Parathyroid adenoma (tissue), 2 donors: ENCODE results near the gene DLG2.

Source experiments
- H2AFZ ChIP-seq: fragments of 300-600 bp; sonication (generic); one replicate; pipeline ENCODE4 v1.7.0; 2017; ENCODE audit warnings: antibody characterized with exemption, mild to moderate bottlenecking
- H3K27ac ChIP-seq: fragments of 300-600 bp; sonication (generic); one replicate; pipeline ENCODE4 v1.7.0; 2017
- H3K27me3 ChIP-seq: fragments of 300-600 bp; sonication (generic); one replicate; pipeline ENCODE4 v1.7.0; 2017; ENCODE audit warnings: low read length; ENCODE audit not compliant: control insufficient read depth, insufficient read depth
- H3K36me3 ChIP-seq: fragments of 300-600 bp; sonication (generic); one replicate; pipeline ENCODE4 v1.7.0; 2017; ENCODE audit warnings: low read length; ENCODE audit not compliant: control insufficient read depth, insufficient read depth
- H3K4me1 ChIP-seq: fragments of 300-600 bp; sonication (generic); one replicate; pipeline ENCODE4 v1.7.0; 2017; ENCODE audit warnings: control low read depth
- H3K4me2 ChIP-seq: fragments of 300-600 bp; sonication (generic); one replicate; pipeline ENCODE4 v1.7.0; 2017; ENCODE audit warnings: low read length
- H3K4me3 ChIP-seq: fragments of 300-600 bp; sonication (generic); one replicate; pipeline ENCODE4 v1.7.0; 2017; ENCODE audit warnings: low read depth, low read length
- H3K79me2 ChIP-seq: fragments of 300-600 bp; sonication (generic); one replicate; pipeline ENCODE4 v1.7.0; 2017; ENCODE audit warnings: control low read depth
- H3K9ac ChIP-seq: fragments of 300-600 bp; sonication (generic); one replicate; pipeline ENCODE4 v1.7.0; 2017; ENCODE audit warnings: mild to moderate bottlenecking
- H3K9me3 ChIP-seq: fragments of 300-600 bp; sonication (generic); one replicate; pipeline ENCODE4 v1.7.0; 2017; ENCODE audit warnings: low read length; ENCODE audit not compliant: control insufficient read depth
- TF ChIP-seq, protein P1 (sequence below): fragments of 300-600 bp; sonication (generic); IDR thresholded peaks from one replicate; pipeline ENCODE4 v1.7.0; 2017; ENCODE audit warnings: antibody characterized with exemption, mild to moderate bottlenecking
- donor health status: primary hyperparathyroidism.

Gene DLG2

GRCh38 chr11:84871116-84871515 lies 756.0 kb downstream of the DLG2 start:
- no peak overlapping the region for H3K4me3 ChIP-seq

DNA sequence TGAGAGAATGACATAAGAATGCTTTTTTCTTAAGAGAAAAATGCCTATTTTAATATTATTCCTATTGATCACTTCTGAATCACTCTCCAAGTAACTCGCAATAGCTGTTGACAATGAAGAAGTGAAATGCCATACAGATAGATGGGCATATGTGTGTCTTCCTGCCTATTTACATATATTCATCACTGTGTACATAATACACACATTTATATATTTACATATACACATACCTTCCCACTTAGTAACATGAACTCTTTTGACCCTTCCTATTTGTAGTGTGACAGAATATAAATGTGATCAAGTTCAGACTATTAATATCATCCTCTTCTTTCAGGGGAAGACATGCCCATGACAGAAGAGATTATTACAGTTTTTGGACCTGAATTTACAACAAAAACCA lies 756.7 kb downstream of the DLG2 start:
- H3K36me3 ChIP-seq, result no peaks in the 10 kb centered on the region
- no peak overlapping the region for H3K9ac ChIP-seq
- H3K4me3 ChIP-seq, result no peak overlapping the region
- H3K4me2 ChIP-seq, result no peak overlapping the region
- no peaks in the 10 kb centered on the region for H3K4me1 ChIP-seq
- no peaks in the 10 kb centered on the region for H3K79me2 ChIP-seq
- TF ChIP-seq, protein P1, sequence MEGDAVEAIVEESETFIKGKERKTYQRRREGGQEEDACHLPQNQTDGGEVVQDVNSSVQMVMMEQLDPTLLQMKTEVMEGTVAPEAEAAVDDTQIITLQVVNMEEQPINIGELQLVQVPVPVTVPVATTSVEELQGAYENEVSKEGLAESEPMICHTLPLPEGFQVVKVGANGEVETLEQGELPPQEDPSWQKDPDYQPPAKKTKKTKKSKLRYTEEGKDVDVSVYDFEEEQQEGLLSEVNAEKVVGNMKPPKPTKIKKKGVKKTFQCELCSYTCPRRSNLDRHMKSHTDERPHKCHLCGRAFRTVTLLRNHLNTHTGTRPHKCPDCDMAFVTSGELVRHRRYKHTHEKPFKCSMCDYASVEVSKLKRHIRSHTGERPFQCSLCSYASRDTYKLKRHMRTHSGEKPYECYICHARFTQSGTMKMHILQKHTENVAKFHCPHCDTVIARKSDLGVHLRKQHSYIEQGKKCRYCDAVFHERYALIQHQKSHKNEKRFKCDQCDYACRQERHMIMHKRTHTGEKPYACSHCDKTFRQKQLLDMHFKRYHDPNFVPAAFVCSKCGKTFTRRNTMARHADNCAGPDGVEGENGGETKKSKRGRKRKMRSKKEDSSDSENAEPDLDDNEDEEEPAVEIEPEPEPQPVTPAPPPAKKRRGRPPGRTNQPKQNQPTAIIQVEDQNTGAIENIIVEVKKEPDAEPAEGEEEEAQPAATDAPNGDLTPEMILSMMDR, result no peak
- H3K27me3 ChIP-seq, result no peaks in the 10 kb centered on the region
- no peaks in the 10 kb centered on the region for H3K9me3 ChIP-seq
- H2AFZ ChIP-seq, result no peak overlapping the region
- H3K27ac ChIP-seq, result no peak overlapping the region

More at GRCh38 chr11:84871116-84871515, 756.0 kb downstream of the DLG2 start:
- H3K4me1 ChIP-seq, result no peaks in the 10 kb centered on the region
- no peaks in the 10 kb centered on the region for H3K27me3 ChIP-seq
- H3K36me3 ChIP-seq, result no peaks in the 10 kb centered on the region
- TF ChIP-seq, protein P1, result no peak
- H3K27ac ChIP-seq, result no peak overlapping the region
- H3K4me2 ChIP-seq, result no peak overlapping the region
- H3K9ac ChIP-seq, result no peak overlapping the region
- H2AFZ ChIP-seq, result no peak overlapping the region
- no peaks in the 10 kb centered on the region for H3K9me3 ChIP-seq
- no peaks in the 10 kb centered on the region for H3K79me2 ChIP-seq

DNA sequence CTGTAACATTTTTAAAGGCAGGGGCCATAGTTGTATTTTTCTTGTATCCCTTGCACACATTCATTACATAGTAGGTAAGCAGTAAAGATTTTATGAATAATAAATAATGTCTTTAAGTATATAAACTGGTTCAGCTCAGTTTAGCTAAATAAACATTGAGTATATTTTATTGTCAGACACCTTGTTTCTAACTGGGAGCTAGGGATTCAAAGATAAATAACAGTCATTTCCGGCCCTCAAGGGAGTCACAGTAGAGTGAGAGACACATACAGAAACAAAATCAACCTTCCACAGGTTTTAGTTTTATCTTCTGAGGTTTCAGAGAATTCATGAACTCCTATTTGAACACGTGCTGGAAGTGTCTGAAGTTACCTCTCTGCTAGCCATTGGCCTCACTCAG lies 760.2 kb downstream of the DLG2 start:
- Histone ChIP-seq H3K9ac (no peak overlapping the region), H3K4me1 (no peaks in the 10 kb centered on the region), H3K36me3 (no peaks in the 10 kb centered on the region), H3K9me3 (no peaks in the 10 kb centered on the region), H3K27me3 (no peaks in the 10 kb centered on the region), H3K4me2 (no peak overlapping the region), H3K27ac (no peak overlapping the region), H2AFZ (no peak overlapping the region), H3K79me2 (no peaks in the 10 kb centered on the region), H3K4me3 (no peak overlapping the region)
- TF ChIP-seq, protein P1, result no peak

DNA sequence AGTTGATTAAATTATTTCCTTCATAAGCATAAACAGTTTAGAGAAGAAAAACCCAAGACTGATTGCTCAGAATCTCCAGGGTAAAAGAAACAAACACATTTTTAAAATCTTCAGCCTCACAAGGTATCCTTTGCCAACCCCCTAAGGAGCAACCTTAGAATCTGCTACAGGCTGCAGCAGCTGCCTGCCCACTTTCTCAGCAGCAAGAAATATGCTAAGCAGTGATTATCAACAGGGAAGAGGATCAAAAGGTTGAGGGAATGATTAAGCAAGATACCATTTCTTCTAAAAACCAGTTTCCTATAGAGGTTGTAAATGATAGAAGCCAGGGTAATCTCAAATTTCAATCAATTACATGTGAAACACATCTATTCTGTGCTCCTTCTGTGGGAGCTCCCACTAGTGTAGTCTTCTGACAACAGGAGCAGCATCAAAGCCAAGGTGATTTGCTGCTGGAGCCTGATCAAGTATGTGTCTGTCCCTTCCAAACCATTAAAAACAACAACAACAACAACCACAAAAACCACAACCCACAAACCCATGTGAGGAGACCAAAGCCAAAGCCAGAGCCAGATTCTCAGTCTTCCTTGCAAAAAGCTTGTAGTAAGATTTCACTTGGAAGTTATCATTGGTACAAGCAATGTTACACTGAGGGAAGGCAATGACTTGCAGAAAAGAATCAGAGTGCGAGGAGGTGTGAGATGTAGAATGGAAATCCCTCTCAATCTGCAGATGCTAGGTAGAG lies 761.2 kb downstream of the DLG2 start:
- H3K79me2 ChIP-seq, result no peaks in the 10 kb centered on the region
- H3K9me3 ChIP-seq, result no peaks in the 10 kb centered on the region
- H3K9ac ChIP-seq, result no peak overlapping the region
- no peaks in the 10 kb centered on the region for H3K27me3 ChIP-seq
- H3K36me3 ChIP-seq, result no peaks in the 10 kb centered on the region
- no peak overlapping the region for H3K27ac ChIP-seq
- H2AFZ ChIP-seq, result no peak overlapping the region
- no peaks in the 10 kb centered on the region for H3K4me1 ChIP-seq
- TF ChIP-seq, protein P1, result no peak
- no peak overlapping the region for H3K4me2 ChIP-seq
- no peak overlapping the region for H3K4me3 ChIP-seq

DNA sequence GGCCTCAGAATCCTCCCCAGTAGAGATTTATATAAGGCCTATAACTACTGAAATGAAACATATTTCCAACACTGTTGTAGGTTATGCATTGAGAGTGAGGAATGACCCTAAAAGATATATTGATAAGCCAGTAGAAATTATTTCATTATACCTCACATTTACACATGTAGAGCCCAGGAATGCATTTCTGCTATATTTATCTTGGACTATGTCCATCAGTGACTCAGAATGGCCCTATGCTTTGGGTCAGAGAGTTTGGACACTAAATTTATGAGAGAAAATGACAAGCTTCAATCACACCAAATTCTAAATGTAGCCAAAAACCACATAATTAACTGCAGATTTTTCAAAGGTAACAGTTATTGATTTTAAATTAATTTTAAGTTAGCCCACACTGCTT lies 761.9 kb downstream of the DLG2 start:
- TF ChIP-seq, protein P1, result no peak
- H3K27me3 ChIP-seq, result no peaks in the 10 kb centered on the region
- H3K79me2 ChIP-seq, result no peaks in the 10 kb centered on the region
- no peaks in the 10 kb centered on the region for H3K9me3 ChIP-seq
- H2AFZ ChIP-seq, result no peak overlapping the region
- no peak overlapping the region for H3K27ac ChIP-seq
- no peak overlapping the region for H3K4me2 ChIP-seq
- H3K4me1 ChIP-seq, result no peaks in the 10 kb centered on the region
- H3K36me3 ChIP-seq, result no peaks in the 10 kb centered on the region
- H3K9ac ChIP-seq, result no peak overlapping the region
- no peak overlapping the region for H3K4me3 ChIP-seq
